GM19239 (cell line): ENCODE measurements around the gene HOXC12.

Source experiments
- DNase-seq: peaks from one replicate; pipeline ENCODE4 v3.0.0; 2011; ENCODE audit warnings: low spot score; ENCODE audit not compliant: insufficient read length
- FAIRE-seq: peaks from 2 replicates; lab custom pipeline; 2011; peaks lifted over from hg19 to GRCh38; lab: Jason Lieb, UNC

The HOXC12 gene

DNA sequence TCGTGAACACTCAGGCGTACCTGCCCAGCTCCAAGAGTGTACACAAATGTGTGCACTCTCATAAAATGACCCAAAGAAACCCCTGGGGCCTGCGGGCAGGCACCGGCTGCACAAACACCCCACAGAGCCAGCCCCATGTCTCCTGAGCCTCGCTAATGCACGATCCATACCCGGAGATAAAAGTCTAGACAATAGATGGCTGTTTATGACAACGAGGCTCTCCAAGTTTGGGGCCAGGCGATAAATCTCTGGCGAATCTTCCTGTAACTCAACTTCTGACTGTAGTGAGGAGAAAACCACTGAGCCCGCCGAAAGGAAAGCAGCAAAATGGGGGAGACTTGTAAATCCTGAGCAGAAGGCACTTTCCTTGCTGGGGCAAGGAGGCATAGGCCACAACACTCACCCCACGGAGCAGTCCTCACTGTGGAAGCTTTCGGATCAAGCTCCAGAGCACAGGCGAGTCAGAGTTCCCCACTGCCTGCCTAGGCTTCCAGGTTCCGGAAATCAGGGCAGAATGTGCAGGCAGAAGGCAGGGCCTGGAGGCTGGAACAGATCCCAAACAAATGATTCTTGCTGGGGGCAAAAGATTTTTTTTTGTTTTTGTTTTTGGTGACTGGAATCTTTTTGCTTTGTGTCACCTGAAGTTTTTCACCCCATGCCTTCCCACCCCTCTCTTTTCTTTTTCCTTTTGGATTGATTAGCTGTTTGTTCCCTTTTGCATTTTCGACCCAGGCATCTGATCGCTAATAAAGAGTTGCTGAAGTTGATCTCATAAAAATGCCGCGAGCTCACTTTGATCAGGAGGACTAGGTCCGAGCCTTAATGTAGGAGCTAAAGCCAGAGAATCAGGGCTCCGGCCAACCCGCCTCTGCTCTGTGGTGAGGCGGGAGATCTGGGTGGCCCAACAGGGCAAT is 13.8 kb downstream of the HOXC12 start:
- FAIRE-seq (no peak), DNase-seq (no peak)

DNA sequence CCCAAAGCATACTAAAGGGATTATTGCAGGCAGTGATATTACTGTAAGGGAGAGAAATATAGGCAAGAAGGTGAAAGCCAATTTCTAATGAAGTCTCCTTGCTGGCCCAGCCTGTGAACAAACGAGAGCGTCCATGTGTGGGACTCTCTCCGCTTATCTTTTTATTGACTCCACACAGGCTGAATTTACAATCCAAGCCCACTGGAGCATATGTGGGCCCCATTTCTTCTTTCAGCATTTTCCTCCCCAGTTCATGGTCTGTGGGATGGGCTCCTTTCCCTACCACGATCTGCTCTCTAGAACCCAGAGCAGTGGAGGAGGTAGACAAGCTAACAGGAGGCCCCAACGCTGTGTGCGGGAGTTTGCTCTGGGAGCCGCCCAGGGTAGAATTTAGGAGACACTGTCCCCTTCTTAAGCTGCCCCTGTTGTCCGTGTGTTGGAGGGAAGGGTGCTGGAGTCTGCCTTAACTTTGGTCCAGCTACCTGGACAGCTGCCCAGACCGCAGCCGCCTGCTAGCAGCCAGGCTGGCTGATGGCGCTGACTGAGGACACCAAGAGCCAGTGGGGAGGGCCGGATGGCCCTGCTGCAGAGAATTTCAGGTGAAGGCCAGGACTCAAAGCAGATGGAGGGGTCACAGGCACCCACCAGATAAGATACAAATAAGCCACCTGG is 15.0 kb downstream of the HOXC12 start:
- no peak for FAIRE-seq
- DNase-seq, result no peak

DNA sequence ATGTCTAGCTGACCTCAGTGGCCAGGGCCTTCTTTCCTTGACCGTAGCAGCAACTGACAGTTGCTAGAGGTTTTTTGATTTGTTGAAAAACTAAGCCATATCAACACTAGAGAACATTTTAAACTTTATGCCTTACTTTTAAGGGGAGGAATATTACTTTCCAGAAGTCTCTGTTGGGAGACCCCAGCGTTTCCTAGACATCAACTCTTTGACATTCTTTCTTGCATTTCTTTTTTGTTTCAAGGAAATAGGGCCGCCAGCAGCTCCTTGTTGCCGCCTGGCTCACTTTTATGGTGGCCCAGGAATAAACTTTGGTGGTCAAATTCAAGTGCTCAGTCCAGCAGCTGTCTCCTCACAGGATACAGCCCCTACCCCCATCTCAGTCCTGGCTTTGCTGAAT is 15.7 kb downstream of the HOXC12 start:
- no peak for DNase-seq
- no peak for FAIRE-seq

DNA sequence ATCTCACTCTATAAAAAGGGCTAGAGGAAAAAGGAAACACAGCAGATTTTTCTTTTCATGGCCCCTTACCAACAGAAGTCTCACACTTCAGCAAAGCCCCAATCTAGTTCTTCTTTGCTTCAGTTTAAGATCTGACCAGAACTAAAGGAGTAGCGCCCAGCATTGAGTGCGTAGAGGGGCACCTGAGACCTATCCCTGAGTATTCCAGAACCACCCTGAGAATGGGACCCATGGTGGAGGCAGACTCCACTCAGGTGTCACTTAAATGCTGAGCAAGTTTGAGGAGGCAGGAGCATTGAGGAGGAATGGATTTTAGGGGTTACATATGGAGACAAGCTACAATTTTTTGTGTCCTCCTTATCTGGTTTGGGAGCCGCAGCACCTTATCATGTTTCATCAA is 16.4 kb downstream of the HOXC12 start:
- DNase-seq (no peak), FAIRE-seq (no peak)

DNA sequence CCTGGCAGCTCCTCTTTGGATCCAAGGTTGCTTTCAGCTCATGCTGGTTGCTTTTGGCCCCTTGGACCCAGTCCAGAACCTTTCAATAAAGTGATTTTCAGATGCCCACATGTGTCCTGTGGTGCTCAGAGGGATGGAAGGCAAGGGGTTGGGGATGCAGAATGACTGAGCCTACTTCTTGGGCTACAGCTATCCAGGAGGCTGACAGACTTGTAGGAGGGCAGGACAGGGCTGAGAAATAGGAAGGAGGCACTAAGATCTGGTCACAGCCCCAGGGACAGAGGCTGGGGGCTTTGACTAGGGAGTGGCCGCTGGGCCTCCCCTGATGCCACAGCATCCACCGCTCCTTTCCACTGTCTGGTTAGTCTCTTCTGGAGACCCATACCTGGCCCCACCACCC is 17.0 kb downstream of the HOXC12 start:
- FAIRE-seq, result no peak

DNA sequence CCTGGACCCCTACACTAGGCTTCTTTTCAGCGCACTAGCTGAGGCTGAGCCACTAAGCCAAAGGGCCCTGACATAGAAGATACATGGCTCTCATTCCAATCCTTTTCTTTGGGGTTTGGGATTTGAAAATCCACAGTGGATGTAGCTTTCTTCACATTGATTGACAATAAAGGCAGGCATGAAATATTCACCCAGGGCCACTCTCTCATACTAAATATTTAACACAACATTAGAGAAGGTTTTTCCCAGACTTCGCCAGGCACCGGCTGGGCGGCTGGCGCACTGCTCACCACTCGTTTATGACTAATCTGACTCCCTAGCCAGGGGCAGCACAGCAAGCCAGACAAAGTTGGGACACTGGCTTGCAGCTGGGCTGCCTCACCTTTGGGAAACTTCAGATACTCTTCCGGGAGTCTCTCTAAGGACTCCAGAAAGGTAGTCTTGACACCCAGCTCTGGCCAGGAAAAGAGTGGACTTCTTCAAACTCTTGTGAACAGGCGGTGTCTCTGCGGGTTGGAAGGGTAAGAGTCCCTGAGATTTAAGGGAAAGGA is 17.5 kb downstream of the HOXC12 start:
- DNase-seq (no peak), FAIRE-seq (peak; percentile 21)

More for the DNA sequence above, 17.0 kb downstream of the HOXC12 start:
- no peak for DNase-seq

DNA sequence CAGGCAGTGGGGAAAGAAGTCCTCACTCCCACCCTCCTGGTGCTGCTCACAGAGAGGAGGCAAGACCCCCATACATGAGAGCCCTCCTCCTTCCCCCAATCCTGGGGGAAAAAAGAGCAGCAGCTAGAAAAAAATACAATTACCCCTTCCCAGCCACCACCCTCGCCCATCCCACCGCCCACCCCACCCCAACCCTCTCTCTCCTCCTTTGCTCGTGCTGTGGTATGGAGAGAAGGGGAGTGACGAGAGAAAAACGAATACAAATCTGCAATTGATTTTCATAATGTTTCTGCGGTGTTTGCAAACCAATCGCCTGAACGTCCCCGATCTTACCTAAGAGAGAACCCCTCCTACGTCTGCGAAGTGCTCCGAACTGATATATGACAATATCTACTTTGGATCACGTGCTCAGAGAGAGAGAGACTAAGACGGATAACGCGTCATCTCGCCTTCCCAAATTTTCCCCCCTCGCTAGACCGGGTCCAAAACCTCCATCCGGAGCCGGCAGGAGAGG is 18.1 kb downstream of the HOXC12 start, which contains the start of gene HOXC11:
HOXC11 (plus strand) TSS at position 405 of the 514 bp plus-strand sequence. CDS start 116 bp downstream, outside the sequence.
- DNase-seq (no peak), FAIRE-seq (no peak)

DNA sequence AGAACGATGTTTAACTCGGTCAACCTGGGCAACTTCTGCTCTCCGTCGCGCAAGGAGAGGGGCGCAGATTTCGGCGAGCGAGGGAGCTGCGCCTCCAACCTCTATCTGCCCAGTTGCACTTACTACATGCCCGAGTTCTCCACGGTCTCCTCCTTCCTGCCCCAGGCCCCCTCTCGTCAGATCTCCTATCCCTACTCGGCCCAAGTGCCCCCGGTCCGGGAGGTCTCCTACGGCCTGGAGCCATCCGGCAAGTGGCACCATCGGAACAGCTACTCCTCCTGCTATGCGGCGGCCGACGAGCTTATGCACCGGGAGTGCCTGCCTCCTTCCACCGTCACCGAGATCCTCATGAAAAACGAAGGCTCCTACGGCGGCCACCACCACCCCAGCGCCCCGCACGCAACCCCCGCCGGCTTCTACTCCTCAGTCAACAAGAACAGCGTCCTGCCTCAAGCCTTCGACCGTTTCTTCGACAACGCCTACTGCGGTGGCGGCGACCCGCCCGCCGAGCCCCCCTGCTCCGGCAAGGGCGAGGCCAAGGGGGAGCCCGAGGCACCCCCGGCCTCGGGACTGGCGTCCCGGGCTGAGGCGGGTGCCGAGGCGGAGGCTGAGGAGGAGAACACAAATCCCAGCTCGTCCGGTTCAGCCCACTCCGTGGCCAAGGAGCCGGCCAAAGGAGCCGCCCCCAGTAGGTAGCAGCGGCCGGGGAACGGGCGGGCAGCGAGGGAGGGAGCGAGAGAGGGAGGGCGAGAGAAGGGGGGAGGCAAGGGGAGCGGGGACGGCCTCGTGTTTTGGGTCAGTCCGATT is 18.7 kb downstream of the HOXC12 start:
- FAIRE-seq, result no peak
- no peak for DNase-seq

DNA sequence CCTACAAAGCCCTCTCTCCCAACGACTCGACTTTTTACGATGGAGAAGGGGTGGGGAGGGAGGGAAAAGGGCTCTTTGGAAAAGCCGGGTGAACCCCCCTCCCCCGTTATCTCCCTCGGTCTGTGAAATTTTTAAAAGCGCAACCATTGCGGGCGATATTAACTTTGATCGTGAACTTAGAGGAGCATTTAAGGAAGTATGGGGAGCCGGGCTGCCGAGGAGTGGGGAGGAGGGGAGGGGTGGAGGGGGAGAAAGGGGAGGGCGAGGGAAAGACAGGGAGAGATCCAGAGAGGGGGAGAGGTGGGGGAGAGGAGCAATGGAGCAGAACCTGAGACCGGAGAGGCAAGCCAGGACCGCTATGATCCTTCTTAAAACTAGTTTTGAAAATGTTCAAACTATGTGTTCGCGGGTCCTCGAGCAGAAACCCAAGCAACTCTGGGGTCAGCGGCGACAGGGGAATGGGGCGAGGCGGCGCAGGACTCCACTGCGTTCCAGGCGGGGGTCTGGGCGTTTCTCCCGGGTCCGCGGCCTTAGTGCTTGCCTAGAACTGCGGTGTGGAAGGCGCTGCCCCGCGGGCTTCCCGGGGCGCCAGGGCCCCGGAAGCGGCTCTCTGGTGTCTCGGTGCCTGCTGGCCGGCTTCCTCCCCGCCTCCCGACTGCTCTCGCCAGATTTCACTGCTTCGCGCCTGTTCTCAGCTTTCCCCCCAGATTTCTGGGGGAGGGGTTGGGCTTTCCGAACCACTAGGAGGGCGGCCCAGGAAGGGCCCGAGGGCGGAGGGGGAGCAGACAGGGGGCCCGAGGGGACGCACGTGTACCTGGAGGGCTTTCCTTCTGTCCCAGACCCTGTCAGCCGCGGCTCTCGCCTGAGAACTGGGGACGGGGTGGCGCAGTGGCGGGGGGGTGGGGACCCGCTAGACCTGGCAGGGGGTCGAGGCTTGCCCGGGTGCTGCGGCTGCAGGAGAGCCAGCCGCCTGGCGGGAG is 19.7 kb downstream of the HOXC12 start, which contains the start of gene HOTAIR:
HOTAIR (minus strand) TSS at position 871 of the 980 bp plus-strand sequence.
- FAIRE-seq, result no peak
- DNase-seq, result no peak

DNA sequence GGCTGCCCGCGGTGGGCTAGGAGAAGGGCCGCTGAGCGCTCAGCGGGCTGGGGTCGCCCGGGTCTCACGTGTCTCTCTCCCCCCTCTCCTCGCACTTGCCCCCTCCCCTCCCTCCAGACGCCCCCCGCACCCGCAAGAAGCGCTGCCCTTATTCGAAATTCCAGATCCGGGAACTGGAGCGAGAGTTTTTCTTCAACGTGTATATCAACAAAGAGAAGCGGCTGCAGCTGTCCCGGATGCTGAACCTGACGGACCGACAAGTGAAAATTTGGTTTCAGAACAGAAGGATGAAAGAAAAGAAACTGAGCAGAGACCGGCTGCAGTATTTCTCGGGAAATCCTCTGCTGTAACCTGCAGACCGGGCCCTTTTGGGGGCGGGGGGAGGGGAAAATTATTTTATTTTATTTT is 20.4 kb downstream of the HOXC12 start:
- no peak for DNase-seq
- peak; percentile 69 for FAIRE-seq

DNA sequence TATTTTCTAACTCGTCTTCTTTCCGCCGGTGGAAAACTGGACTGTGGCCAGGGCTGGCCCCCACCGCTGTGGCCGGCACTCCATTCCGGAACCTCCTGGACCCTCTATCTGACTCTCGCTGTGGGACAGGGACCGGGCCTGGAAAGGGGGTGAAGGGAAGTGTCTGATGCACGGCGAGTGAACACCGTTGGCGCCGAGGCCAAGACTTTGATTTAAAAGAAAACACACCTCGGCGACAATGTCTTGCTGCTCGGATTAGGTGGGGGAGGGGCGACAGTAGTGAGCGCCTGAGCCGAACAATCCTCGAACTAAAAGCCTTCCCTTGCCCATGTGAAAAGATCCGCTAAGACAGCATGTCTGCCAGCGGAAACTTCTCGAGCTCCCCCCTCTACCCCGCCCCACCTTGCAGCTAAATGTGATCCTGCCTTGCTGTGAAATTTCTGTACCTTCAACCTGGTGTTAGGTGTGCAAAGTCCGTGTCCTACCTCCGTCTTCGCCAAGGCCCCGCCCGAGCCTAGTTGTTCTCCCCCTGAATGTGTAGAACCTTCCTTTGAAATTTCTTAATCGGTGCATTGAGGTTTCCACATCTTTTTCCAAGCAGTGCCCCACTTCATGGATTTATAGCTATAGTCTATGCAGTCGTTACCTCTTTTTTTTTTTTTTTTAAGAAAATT is 20.9 kb downstream of the HOXC12 start:
- no peak for FAIRE-seq

DNA sequence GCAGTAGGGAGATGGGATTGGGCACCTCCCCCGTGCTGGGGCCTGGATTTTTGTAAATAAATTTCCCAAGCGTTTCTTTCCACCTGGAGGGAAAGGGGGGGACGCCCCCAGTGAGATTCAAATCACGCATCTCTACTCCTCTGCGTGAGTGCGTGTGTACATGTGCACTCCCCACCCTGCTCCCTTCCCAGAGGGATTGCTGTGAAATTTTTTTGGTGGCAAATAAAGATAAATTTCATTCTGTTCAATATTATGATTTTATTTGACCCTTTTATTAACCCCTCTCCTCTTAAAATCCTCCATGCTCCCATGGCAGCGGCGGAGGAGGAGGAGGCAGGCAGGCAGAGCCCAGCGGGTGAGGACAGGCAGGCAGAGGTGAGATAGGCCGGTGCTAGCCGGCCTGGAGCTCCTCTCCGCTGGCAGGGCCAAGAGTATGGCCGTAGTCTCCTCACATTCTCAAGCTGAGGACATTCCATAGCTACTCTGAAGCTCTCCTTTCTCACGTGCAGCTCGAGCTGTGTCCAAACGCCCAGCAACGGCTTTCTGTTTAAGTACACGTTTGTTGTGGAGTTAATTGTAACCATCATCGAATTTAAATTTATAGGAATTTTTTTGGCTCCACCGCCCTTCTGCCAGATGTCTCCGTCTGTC is 21.6 kb downstream of the HOXC12 start:
- DNase-seq (no peak), FAIRE-seq (no peak)

More for the DNA sequence above, 20.9 kb downstream of the HOXC12 start:
- DNase-seq, result no peak

DNA sequence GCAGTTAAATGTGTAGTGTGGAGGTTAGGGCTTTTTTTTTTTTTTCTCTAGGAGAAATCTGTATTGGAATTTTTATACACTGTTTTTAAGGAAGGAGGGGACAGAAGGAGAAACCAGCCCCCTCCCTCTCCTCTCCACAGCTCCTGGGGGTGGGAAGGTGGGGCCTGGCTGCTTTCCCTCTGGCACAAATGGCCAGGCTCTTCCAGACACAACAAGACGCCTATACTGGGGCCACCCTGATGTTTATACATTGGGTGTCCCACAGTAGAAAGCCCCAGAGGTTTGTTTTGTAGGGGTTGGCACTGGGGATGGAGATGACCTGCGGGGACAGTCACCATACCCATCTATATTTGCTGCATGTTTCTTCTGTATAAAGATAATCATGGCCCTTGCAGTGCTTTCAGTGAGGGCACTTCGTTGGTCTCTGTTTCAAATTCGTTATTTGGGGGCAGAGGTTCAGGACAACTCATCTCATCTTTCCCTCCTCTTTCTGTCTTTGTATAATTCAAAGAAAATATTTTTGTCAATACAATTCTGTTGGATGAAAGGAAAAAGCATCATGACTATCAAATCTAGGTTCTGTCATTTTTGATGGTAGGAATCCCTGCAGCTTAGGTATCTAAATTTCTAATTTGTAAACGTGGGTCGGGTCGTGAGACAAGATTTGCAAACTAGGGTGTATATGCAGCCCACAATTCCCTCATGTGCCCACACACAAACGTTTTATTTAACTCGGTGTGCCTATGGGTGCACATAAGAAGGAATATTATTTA is 22.3 kb downstream of the HOXC12 start:
- DNase-seq (no peak), FAIRE-seq (no peak)

DNA sequence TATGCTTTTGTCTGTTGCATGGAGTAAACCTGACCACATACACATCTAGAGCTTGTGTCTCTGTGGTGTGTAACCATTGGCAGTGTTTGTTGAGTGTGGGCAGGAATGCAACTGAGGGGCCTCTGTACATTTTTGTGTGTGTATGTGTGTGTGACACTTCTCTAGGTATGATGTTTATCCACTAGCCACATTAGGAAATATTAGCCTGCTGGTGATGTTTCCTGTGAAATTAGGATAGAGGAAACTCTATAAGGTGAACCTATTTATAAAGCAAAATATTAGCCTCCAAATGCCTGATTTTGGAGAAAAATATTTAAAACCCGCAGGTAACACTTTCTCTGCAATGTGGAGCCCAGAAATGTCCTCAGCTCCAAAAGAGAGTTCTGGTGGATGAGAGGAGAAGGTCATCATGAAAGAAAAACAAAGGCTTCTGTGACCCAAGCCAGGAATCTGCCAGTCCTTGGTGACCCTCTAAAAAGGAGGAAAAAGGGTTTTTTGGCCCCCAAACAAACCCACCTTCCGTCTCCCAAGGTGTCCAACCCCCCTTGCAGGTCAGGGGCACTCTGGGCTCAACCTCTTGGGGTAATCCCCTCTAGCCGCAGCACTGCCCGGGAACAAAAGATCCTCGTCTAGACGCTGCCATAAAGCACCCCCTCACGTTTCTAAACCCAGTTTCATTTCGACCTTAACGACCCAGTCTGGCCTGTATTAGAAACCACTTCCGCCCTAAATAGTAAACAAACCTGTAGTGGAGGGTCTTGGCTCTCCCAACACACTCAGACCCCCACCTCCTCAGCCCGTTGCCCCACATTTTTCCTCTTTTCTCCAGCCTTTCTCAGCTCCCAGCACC is 23.1 kb downstream of the HOXC12 start:
- DNase-seq, result no peak
- no peak for FAIRE-seq

DNA sequence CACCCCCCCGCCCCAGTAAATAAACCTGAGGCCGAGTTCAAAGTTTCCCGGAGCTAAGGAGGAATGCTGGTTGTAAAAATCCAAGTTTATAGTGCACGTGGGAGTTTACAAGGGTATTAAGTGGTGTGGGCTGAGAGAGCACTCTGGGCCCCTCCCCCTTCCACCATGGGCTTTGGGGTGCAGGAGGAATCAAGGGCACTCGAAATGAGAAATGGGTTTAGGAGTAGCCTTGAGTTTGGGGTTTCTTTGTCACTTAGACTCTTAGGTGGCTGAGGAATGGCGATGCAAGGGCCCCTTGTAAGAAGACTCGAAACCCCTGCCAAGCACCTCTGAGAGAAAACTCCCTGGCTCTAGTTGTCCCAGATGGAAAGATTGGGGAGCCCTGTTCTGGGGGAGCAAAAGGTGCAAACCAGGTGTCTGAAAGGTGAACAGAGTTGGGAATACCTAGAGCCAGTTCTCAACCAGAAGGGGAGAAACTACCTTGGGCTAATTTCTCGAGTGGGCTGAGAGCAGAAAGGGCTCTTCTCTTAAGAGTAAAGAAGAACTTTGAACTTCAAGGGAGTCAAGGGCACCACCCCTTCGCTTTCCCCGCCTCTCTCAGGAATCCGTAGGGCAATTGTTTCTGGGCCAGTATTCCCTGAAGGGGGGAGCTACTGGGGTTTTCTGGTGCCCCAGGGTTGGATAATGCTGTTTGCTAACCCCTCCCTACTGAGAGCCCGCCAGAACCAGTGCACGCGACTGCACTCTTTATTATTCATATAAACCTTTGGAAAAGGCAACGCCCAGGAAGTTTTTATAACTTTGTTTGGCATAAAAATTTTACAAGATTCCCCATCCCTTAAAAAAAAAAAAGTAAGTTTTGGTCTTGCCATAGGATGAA is 24.0 kb downstream of the HOXC12 start:
- DNase-seq, result no peak
- no peak for FAIRE-seq
